GM21381 (cell line): ENCODE data around the gene CFTR.

Experiments
- ATAC-seq: cut with Tn5 transposase; IDR thresholded peaks from one replicate; pipeline ENCODE4 v1.9.1; 2021; ENCODE audit warnings: mild to moderate bottlenecking, moderate library complexity; ENCODE audit not compliant: unreplicated experiment

The CFTR gene

GRCh38 chr7:117645481-117646165 is 165.8 kb downstream of the CFTR start:
- no peak for ATAC-seq

- no peak for ATAC-seq
Observed at GRCh38 chr7:117648203-117648866, 168.5 kb downstream of the CFTR start.

- ATAC-seq, result no peak
Observed at GRCh38 chr7:117652943-117653680, 173.3 kb downstream of the CFTR start.

- no peak for ATAC-seq
Observed at GRCh38 chr7:117654780-117655179, 175.0 kb downstream of the CFTR start.

- ATAC-seq, result no peak
Observed at GRCh38 chr7:117656806-117657205, 177.0 kb downstream of the CFTR start.

DNA sequence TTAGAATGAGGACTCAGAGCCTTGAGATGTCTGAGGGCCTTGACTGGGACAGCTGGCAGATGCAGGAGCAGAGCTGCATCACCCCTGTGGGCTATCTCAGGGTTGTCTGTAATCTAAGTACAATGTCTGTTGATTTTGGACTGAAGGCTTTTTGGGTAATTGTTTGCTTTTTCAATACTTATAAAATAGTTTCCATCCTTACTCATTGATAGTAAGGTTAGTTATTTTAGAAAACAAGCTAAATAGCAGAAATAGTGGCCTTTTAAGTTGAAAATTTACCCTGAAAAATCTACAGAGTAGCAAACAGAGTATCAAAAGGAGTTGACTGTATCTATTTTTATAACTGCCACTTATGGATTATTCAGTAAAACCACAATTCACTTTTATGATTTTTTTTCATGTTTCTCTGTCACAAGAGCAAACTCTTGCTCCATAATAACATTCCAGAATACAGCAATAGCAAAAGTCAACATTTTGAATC is 179.7 kb downstream of the CFTR start:
- ATAC-seq, result no peak

GRCh38 chr7:117661328-117661727 is 181.5 kb downstream of the CFTR start:
- ATAC-seq, result no peak

- ATAC-seq, result no peak
Observed at GRCh38 chr7:117664047-117664446, 184.2 kb downstream of the CFTR start.

GRCh38 chr7:117665368-117665767 is 185.5 kb downstream of the CFTR start:
- ATAC-seq, result no peak

GRCh38 chr7:117666031-117666430 is 186.2 kb downstream of the CFTR start:
- no peak for ATAC-seq

- ATAC-seq, result no peak
Observed at GRCh38 chr7:117666689-117667088, 186.9 kb downstream of the CFTR start.

GRCh38 chr7:117667456-117667855 is 187.6 kb downstream of the CFTR start:
- ATAC-seq, result no peak

GRCh38 chr7:117669818-117670217 is 190.0 kb downstream of the CFTR start:
- ATAC-seq, result no peak

GRCh38 chr7:117672453-117672852 is 192.6 kb downstream of the CFTR start:
- ATAC-seq, result no peak

DNA sequence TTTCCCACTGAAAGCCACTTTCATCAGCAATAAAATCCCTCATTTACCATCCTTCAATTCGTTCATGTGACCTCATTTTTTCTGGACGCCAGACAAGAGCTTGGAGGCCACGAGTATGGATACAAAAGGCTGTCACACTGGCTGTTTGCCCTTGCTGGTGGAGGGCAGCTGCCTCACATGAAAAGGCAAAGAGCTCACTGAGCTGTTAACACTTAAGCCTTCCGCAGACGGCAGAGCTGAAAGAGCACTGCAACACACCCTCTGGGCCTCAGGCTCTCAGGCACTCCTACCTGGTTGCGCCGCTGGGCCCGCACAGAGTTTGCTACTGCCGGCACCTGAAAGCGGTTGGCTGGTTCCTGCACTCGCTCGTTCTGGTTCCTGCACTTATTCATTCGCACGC is 193.5 kb downstream of the CFTR start:
- no peak for ATAC-seq

DNA sequence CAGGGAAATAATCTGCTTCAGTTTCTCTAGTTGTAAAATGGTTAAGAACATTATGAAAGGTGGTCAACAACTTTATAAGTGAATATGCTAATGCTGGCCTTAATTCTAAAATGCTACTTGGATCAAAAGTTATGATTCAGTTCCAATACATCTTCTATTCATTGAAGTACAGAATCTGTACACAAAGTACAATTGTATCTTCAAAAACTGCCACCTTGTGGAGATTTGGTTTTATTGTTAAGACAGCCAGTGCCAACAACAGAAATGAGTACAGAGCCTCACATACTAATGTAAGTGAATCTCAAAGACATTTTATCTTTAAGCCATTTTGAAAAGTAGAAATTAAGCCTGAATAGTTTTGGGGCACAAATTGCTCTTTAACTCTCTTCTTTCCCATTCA is 194.0 kb downstream of the CFTR start:
- no peak for ATAC-seq

GRCh38 chr7:117674617-117675016 is 194.8 kb downstream of the CFTR start:
- no peak for ATAC-seq

DNA sequence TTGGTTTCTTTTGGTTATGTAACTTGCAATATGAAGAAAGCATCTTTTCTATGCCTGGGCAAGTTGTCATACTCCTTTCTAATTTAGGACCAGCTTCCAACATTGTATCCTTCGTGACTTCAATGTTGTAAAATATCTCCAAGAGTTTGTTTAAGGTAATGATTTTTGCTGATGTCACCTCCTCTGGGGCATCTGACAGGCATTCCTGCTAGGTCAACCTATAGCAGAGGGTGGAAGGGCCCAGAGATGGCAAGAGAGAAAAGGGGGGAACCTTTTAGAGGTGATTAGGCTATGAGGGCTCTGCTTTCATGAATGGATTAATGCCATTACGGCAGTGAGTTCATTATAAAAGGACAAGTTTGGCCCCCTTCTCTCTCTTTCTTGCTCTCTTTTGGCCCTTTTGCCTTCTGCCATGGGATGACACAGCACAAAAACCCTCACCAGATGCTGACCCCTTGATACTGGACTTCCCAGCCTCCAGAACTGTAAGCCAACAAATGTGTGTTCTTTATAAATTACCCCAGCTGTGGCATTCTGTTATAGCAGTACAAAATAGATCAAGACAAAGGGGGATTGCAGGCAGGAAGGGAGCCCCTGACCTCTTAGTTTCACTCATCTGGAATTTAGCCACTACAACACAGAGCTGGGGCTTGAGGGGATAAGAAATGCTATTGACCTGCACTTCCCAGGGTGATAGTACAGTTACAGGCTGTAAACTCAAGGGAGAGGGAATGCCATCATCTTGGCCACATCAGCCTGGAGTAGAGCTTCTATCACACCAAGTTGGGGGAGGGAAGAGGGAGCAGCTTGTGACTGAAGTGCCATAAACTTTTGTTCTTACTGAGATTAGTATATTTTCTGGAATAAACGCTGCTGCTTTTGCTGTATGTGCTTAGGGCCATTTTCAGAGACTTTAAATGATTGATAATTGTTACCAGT is 195.9 kb downstream of the CFTR start:
- no peak for ATAC-seq

DNA sequence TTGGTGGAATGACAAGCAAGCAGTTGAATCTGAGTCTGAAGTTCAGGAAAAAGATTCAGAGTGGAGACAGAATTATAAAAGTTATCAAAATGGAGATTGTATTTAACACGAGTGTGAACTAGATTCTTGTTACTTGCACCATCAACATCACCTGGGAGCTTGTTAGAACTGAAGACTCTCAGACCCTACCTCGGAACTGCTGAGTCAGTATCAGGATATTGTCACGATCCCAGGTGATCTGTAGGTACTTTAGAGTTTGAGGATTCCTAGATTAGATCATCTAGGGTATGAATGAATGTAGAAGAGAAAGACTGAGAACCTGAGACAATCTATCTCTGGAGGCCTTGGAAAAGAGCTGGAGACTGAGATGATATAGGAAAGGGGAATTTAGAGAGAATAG is 199.3 kb downstream of the CFTR start:
- ATAC-seq, result no peak

- no peak for ATAC-seq
Observed at GRCh38 chr7:117682681-117683385, 203.0 kb downstream of the CFTR start.
